Neural progenitor cell (in vitro differentiated cells): ENCODE measurements around the gene RALGAPA1. TPM values are rescaled to one million over a fixed set of nuclear protein-coding genes. Genes with fewer than 3 reads are reported as not detected.

Source experiments
- DNase-seq: peaks from one replicate; pipeline ENCODE4 v3.0.0-alpha.2; 2016; ENCODE audit warnings: low spot score
- H2AFZ ChIP-seq: fragments of 200-600 bp; sonication (generic); replicated peaks from 2 replicates; pipeline ENCODE4 v1.6.1; 2016; ENCODE audit warnings: antibody characterized with exemption
- H3F3A ChIP-seq: fragments of 200-600 bp; sonication (generic); 2 replicates; pipeline ENCODE4 v1.6.1; 2016; ENCODE audit warnings: antibody characterized with exemption, low read depth
- H3K27ac ChIP-seq: fragments of 200-600 bp; sonication (generic); 2 replicates; pipeline ENCODE4 v1.5.1; 2016; ENCODE audit warnings: mild to moderate bottlenecking
- H3K27me3 ChIP-seq: fragments of 200-600 bp; sonication (generic); 2 replicates; pipeline ENCODE4 v1.6.1; 2016; ENCODE audit warnings: mild to moderate bottlenecking, moderate library complexity
- H3K36me3 ChIP-seq: fragments of 200-600 bp; sonication (generic); 2 replicates; pipeline ENCODE4 v1.5.1; 2016
- H3K4me1 ChIP-seq: fragments of 200-600 bp; sonication (generic); 2 replicates; pipeline ENCODE4 v1.6.1; 2016; ENCODE audit warnings: mixed run types
- H3K4me2 ChIP-seq: fragments of 200-600 bp; sonication (generic); 2 replicates; pipeline ENCODE4 v1.6.1; 2016
- H3K4me3 ChIP-seq: fragments of 200-600 bp; sonication (generic); 2 replicates; pipeline ENCODE4 v1.5.1; 2016
- H3K79me2 ChIP-seq: fragments of 200-600 bp; sonication (generic); 2 replicates; pipeline ENCODE4 v1.6.1; 2016; ENCODE audit warnings: low read depth
- H3K9ac ChIP-seq: fragments of 200-600 bp; sonication (generic); 2 replicates; pipeline ENCODE4 v1.6.1; 2016
- H3K9me3 ChIP-seq: fragments of 200-600 bp; sonication (generic); 2 replicates; pipeline ENCODE4 v1.5.1; 2016; ENCODE audit warnings: low read depth
- H4K20me1 ChIP-seq: fragments of 200-600 bp; sonication (generic); 2 replicates; pipeline ENCODE4 v1.6.1; 2016; ENCODE audit warnings: low read depth
- H3K27ac Mint-ChIP-seq: 3 replicates; pipeline ENCODE4 v1.8.0; 2021; ENCODE audit warnings: mixed read lengths
- H3K27me3 Mint-ChIP-seq: 2 replicates; pipeline ENCODE4 v1.8.0; 2022; ENCODE audit warnings: low read depth, mild to moderate bottlenecking, inconsistent platforms, moderate library complexity, mixed read lengths; ENCODE audit not compliant: insufficient read depth
- H3K36me3 Mint-ChIP-seq: 3 replicates; pipeline ENCODE4 v1.8.0; 2021; ENCODE audit warnings: mixed read lengths
- H3K4me1 Mint-ChIP-seq: 3 replicates; pipeline ENCODE4 v1.8.0; 2021; ENCODE audit warnings: mixed read lengths
- H3K4me3 Mint-ChIP-seq: 3 replicates; pipeline ENCODE4 v1.8.0; 2021; ENCODE audit warnings: mild to moderate bottlenecking, moderate library complexity, mixed read lengths
- H3K9me3 Mint-ChIP-seq: 3 replicates; pipeline ENCODE4 v1.8.0; 2020; ENCODE audit warnings: mixed read lengths
- EZH2 ChIP-seq: fragments of 200-600 bp; sonication (generic); IDR thresholded peaks from 2 replicates; pipeline ENCODE4 v1.6.1; 2017; ENCODE audit warnings: antibody characterized with exemption, mild to moderate bottlenecking, moderate library complexity
- EZH2phosphoT487 ChIP-seq: fragments of 200-600 bp; sonication (generic); IDR thresholded peaks from 2 replicates; pipeline ENCODE4 v1.6.1; 2017; ENCODE audit warnings: antibody characterized with exemption
- total RNA-seq: library from RNA; depleted of rRNA; stranded (reverse); fragments of >200 nt; gene quantifications from 2 replicates; pipeline ENCODE4 v1.2.3, GENCODE V29; 2015; ENCODE audit warnings: low replicate concordance
- TF ChIP-seq, protein P1 (sequence below): fragments of 200-600 bp; sonication (generic); IDR thresholded peaks from 2 replicates; pipeline ENCODE4 v1.5.1; 2017; ENCODE audit warnings: antibody characterized with exemption, mild to moderate bottlenecking

The RALGAPA1 gene
- total RNA-seq, 1 donor from 2014 or later: 31.7 TPM

DNA sequence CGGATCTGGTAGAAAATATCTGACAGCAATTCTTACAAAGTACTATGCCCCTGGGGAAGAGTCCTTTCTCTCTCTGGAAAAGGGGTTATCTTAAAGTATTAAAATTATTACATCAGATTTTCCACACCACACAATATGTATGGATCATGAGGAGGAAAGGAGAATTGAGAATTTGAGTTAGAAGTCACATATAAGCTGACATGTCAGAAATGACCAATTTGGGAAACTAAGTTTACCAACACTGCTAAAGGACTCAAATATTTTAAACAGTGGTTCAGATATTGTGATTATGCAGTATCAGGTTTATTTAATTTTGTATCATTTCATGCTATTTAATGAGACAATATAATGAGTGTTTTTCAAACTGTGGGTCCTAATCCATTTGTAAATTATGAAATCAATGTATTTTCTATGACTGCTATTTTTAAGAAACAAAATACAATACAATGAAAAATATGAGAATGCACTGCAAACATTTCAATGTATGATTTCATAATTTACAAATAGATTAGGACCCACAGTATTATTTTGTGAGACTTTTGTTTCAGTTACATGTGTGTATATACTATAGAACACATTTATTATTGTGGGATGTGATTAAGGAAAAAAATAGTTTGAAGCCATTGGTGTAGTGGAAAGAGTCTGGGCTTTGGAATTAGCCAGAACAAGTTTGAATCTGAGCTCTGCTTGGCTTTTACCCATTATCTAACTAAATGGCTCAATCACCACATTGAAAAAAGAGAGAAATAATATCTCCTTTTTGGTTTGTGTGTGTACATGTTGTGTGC, 276.9 kb downstream of the RALGAPA1 start:
- Histone ChIP-seq H2AFZ (no peak overlapping the region), H3K9ac (no peak overlapping the region), H3K9me3 (no peaks in the 10 kb centered on the region), H3K36me3 (no peaks in the 10 kb centered on the region), H4K20me1 (peaks cover 47% of the 10 kb centered on the region), H3K27me3 (peaks cover 100% of the 10 kb centered on the region), H3K4me3 (no peak overlapping the region), H3K27ac (no peak overlapping the region), H3K79me2 (no peaks in the 10 kb centered on the region), H3K4me2 (no peak overlapping the region), H3K4me1 (peaks cover 5% of the 10 kb centered on the region), H3F3A (peaks cover 16% of the 10 kb centered on the region)
- no peak overlapping the region for H3K27ac Mint-ChIP-seq
- peaks cover 12% of the 10 kb centered on the region for H3K4me1 Mint-ChIP-seq
- H3K36me3 Mint-ChIP-seq: no peaks in the 10 kb centered on the region
- DNase-seq: no peak
- H3K27me3 Mint-ChIP-seq: peaks cover 42% of the 10 kb centered on the region
- no peaks in the 10 kb centered on the region for H3K9me3 Mint-ChIP-seq
- H3K4me3 Mint-ChIP-seq: no peak overlapping the region
- TF ChIP-seq, protein P1, sequence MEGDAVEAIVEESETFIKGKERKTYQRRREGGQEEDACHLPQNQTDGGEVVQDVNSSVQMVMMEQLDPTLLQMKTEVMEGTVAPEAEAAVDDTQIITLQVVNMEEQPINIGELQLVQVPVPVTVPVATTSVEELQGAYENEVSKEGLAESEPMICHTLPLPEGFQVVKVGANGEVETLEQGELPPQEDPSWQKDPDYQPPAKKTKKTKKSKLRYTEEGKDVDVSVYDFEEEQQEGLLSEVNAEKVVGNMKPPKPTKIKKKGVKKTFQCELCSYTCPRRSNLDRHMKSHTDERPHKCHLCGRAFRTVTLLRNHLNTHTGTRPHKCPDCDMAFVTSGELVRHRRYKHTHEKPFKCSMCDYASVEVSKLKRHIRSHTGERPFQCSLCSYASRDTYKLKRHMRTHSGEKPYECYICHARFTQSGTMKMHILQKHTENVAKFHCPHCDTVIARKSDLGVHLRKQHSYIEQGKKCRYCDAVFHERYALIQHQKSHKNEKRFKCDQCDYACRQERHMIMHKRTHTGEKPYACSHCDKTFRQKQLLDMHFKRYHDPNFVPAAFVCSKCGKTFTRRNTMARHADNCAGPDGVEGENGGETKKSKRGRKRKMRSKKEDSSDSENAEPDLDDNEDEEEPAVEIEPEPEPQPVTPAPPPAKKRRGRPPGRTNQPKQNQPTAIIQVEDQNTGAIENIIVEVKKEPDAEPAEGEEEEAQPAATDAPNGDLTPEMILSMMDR: no peak
- TF ChIP-seq EZH2 (no peak), EZH2phosphoT487 (no peak)

DNA sequence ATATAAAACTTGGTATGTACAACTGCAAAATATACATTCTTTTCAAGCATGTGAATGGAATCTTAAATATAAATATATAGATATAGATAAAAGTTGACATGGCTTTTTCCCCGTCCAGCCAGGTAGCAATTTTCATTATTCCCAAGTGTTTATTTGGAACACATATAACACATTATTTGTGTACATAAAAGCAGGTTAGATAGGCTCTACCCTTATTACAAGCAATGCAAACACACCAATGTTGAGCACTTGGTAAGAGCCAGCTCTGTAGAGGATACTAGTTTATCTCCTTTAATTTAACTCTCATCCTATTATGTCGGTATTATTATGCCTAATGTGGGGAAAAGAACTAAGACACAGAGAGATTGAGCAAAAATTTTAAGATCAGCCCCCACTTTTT, 282.1 kb downstream of the RALGAPA1 start:
- Mint-ChIP-seq H3K4me1 (no peaks in the 10 kb centered on the region), H3K36me3 (no peaks in the 10 kb centered on the region), H3K9me3 (peaks cover 2% of the 10 kb centered on the region), H3K27ac (no peak overlapping the region), H3K27me3 (peaks cover 11% of the 10 kb centered on the region), H3K4me3 (no peak overlapping the region)
- Histone ChIP-seq H4K20me1 (peaks cover 5% of the 10 kb centered on the region), H2AFZ (no peak overlapping the region), H3K36me3 (no peaks in the 10 kb centered on the region), H3K4me2 (no peak overlapping the region), H3K79me2 (no peaks in the 10 kb centered on the region), H3K4me1 (no peaks in the 10 kb centered on the region), H3K4me3 (no peak overlapping the region), H3K27me3 (peaks cover 58% of the 10 kb centered on the region), H3K9me3 (no peaks in the 10 kb centered on the region), H3K27ac (no peak overlapping the region), H3K9ac (no peak overlapping the region), H3F3A (no peaks in the 10 kb centered on the region)
- DNase-seq: no peak
- TF ChIP-seq EZH2 (no peak), EZH2phosphoT487 (no peak)
- TF ChIP-seq, protein P1: no peak

DNA sequence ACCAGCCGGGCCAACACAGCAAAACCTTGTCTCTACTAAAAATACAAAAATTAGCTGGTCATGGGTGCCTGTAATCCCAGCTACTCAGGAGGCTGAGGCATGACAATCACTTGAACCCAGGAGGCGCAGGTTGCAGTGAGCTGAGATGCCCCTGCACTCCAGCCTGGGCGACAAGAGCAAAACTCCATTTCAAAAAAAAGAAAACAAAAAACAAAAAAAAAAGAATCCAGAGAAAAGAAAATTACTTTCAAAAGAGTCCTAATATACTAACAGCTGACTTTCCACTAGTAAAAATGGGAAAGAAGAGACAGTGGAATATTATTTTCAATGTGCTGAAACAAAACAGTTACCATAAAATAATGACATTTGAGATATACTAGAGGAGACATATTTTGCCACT, 283.4 kb downstream of the RALGAPA1 start:
- Mint-ChIP-seq H3K27ac (no peak overlapping the region), H3K4me1 (no peaks in the 10 kb centered on the region), H3K27me3 (peaks cover 9% of the 10 kb centered on the region), H3K9me3 (peaks cover 2% of the 10 kb centered on the region), H3K36me3 (no peaks in the 10 kb centered on the region), H3K4me3 (no peak overlapping the region)
- H3K9me3 ChIP-seq: no peaks in the 10 kb centered on the region
- no peaks in the 10 kb centered on the region for H3F3A ChIP-seq
- H3K4me3 ChIP-seq: no peak overlapping the region
- TF ChIP-seq EZH2: no peak
- TF ChIP-seq, protein P1: no peak
- TF ChIP-seq EZH2phosphoT487: no peak
- H3K27ac ChIP-seq: no peak overlapping the region
- H2AFZ ChIP-seq: no peak overlapping the region
- no peak for DNase-seq
- H3K36me3 ChIP-seq: no peaks in the 10 kb centered on the region
- no peak overlapping the region for H3K4me2 ChIP-seq
- H3K79me2 ChIP-seq: no peaks in the 10 kb centered on the region
- H4K20me1 ChIP-seq: no peaks in the 10 kb centered on the region
- no peak overlapping the region for H3K9ac ChIP-seq
- H3K4me1 ChIP-seq: no peaks in the 10 kb centered on the region
- H3K27me3 ChIP-seq: peaks cover 45% of the 10 kb centered on the region
